GM13977 (cell line): ENCODE measurements around the gene ULK4.
"Not testable (repeated sequence)": the region's sequence is repeated elsewhere in the genome, so short reads cannot be mapped to it uniquely, and the experiment has no call there.

Experiments used
- DNase-seq: peaks from one replicate; pipeline ENCODE4 v3.0.0; 2012; ENCODE audit warnings: low spot score
- in situ Hi-C: fragments of 300-500 bp; cut with MboI; formaldehyde crosslinking; loops from one replicate; pipeline ENCODE4 v1.12.0; 2022; ENCODE audit warnings: low sequenced_read_pairs, low pct_unique_long_range_greater_than_20kb, mixed read lengths, inconsistent platforms; ENCODE audit not compliant: unreplicated experiment
- TF ChIP-seq, protein P1 (sequence below): IDR thresholded peaks from 2 replicates; pipeline ENCODE4 v1.5.1; 2012; ENCODE audit warnings: mild to moderate bottlenecking, control low read depth; ENCODE audit not compliant: insufficient read depth; ENCODE audit errors: extremely low read depth, missing control alignments

ULK4 gene

DNA sequence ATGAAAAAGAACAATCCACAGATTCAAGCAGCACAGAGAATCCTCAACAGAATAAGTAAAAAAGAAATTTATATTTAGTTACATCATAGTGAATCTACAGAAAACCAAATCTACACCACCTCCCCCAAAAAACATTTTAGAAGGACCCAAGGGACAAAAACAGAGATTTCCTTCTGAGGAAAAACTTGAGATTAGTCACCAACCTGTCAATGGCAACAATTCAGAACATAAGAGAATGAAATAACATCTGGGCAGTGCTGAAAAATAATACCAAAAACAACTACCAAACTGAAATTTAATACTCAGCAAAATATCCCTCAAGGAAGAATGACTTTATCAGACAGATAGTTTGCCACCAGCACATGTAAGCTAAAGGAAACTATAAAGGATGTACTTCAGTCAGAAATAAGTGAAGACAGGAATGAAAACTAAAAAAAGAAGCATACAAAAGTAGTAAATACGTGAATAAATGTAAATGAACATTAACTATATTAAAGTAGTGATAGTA lies 260.7 kb downstream of the ULK4 start:
- in situ Hi-C loops: no loop called here

DNA sequence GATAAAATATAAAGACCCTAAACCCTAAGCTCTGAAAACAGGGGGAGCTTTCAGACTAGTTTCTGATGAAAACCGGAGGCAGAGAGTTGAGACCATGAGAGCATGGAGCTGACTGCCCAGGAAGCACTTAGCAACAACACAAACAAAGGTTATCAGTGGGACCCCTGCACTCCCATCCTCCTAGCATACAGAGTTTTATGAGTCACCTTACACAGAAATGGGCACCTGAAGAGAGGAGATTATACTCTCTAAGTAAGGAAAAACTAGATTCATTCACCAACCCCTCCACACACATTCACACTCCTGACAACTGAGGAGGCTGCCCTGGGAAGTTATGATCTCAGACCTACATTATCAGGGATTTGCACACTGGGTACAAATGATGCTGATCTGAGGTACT lies 261.7 kb downstream of the ULK4 start:
- in situ Hi-C loops: no loop called here
- TF ChIP-seq, protein P1, sequence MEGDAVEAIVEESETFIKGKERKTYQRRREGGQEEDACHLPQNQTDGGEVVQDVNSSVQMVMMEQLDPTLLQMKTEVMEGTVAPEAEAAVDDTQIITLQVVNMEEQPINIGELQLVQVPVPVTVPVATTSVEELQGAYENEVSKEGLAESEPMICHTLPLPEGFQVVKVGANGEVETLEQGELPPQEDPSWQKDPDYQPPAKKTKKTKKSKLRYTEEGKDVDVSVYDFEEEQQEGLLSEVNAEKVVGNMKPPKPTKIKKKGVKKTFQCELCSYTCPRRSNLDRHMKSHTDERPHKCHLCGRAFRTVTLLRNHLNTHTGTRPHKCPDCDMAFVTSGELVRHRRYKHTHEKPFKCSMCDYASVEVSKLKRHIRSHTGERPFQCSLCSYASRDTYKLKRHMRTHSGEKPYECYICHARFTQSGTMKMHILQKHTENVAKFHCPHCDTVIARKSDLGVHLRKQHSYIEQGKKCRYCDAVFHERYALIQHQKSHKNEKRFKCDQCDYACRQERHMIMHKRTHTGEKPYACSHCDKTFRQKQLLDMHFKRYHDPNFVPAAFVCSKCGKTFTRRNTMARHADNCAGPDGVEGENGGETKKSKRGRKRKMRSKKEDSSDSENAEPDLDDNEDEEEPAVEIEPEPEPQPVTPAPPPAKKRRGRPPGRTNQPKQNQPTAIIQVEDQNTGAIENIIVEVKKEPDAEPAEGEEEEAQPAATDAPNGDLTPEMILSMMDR: no peak
- no peak for DNase-seq

More for the DNA sequence above, 260.7 kb downstream of the ULK4 start:
- TF ChIP-seq, protein P1: no peak
- DNase-seq: no peak

DNA sequence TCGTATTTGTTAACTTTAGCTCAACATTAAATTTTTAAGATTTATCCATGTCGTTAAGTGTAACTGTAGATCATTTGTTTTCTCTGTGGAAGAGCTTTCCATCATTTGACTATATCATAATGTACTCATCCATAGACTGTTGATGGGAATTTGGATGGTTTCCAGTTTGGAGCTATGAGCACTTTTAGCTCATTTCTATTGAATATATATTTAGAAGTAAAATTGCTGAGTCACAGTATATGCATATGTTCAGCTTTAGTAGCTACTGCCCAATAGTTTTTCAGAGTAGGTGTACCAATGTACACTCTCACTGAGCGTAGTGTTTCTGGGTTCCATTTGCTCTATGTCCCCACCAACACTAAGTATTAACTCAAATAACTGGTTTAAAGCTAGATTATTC lies 263.0 kb downstream of the ULK4 start:
- TF ChIP-seq, protein P1: no peak

DNA sequence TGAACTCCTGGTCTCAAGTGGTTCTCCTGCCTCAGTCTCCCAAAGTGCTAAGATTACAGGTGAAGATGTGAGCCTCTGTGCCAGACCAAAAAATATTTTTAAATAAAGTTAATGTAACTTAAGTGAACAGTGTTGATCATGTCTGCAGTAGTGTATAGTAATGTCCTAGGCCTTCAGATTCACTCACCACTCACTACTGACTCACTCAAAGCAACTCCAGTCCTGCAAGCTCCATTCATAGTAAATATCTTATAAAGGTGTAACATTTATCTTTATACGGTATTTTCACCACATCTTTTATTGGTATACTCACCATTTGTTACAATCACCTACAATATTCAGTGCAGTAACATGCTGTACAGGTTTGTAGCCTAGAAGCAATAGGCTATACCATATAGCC lies 264.2 kb downstream of the ULK4 start:
- DNase-seq: no peak
- in situ Hi-C loops: no loop called here
- TF ChIP-seq, protein P1: no peak

More for the DNA sequence above, 263.0 kb downstream of the ULK4 start:
- in situ Hi-C loops: no loop called here
- DNase-seq: no peak

DNA sequence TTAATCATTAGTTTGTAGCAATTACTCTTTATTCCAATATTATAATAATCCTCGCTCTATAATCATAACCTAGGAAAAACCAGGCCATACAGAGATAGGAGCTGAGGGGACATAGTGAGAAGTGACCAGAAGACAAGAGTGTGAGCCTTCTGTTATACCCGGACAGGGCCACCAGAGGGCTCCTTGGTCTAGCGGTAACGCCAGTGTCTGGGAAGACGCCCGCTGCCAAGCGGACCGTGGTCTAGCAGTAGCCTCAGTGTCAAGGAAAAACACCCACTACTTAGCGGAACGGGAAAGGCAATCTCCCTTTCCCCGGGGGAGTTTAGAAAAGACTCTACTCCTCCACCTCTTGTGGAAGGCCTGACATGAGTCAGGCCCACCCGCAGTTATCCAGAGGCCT lies 266.1 kb downstream of the ULK4 start:
- TF ChIP-seq, protein P1: peak; percentile 14
- DNase-seq, in situ Hi-C loops: not testable (repeated sequence)

DNA sequence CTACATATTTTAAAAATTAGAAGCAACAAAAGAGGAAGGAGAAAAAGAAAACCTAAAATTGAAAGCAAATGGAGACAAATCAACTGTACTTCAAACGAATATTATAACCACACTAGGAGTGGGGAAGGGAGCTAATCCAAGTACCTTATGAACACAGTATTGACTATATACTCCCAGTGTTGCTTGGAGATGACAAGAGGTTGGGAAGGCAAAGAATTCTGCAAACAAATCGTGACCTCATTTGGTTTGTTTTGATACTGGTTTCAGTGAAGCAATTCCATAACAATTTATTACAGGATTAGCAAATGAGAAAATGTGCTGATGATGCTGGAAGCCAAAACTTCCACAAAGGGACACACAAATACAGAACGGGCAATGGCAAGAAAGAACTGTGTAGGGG lies 268.1 kb downstream of the ULK4 start:
- DNase-seq: no peak
- TF ChIP-seq, protein P1: no peak
- in situ Hi-C loops: no loop called here
